ENCODE measurements around the gene C22orf39.

C22orf39 gene

DNA sequence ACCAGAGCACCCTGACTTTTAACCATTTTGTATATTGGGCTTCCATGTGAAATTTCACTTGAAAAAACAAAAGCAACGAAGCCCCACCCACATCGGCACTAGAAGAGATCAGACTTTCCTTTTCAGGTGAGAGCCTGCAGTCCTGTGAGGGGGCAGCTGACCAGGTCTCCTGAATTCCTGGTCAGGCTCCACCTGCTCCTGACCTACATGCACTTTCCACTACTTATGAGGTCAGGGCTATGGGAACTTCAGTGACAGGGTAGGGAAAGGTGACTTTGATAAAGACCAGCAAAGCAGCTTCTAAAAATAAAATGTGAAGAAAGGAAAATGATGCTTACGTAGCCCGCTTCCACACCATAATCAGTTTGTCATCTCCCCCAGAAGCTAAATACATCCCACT, 40.7 kb downstream of the C22orf39 start:
- intact Hi-C loops (cut with DNase I) = no loop called here
- no peak for DNase-seq

- no peak for DNase-seq
- intact Hi-C loops (cut with DNase I) = no loop called here
Measured at GRCh38 chr22:19406281-19406811, 41.2 kb downstream of the C22orf39 start.

DNA sequence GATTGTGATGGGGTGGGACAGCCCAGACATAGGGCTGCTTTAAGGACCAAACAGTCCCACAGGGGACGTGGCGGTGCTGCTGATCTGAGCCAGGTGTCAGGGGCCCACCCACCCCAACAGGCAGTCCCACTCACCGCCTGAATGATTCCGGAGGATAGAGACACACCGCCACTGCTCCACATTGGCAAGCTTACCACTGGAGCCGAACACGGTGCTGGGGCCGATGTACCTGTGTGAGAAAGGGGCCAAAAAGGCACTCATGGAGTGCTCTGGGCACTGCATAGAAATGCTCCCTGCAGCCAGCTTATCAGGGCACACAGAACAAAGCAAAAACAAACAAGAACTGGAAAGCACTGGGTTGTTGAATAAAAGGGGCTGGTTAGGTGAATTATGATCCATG, 41.9 kb downstream of the C22orf39 start:
- DNase-seq = peak in 1 of 10 donors; percentile 52
- intact Hi-C loops (cut with DNase I) = no loop called here

- intact Hi-C loops (cut with DNase I) = no loop called here
- DNase-seq = no peak
Measured at GRCh38 chr22:19405133-19405532, 42.4 kb downstream of the C22orf39 start.

DNA sequence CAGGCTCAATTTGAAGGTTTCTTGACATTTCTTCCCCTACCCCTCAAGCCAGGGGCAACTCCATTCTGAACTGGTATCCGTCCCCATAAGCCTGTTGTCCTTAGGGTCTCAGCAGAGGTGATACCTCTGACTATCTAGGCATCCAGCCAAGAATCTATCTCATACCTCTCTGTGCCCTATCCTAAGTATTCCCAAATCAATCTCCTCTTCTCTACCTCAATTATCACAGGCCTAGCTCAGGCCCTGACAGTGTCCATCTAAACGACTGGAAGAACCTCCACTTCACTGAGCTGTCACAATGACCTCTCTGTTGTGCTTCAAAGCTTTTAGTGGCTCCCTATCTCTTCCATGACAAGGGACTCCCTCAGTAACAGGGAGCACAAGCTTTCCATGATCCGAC, 42.8 kb downstream of the C22orf39 start:
- no peak for DNase-seq
- intact Hi-C loops (cut with DNase I) = no loop called here

GRCh38 chr22:19402642-19403191, 44.8 kb downstream of the C22orf39 start:
- no peak for DNase-seq
- intact Hi-C loops (cut with DNase I) = no loop called here

- intact Hi-C loops (cut with DNase I) = no loop called here
Measured at GRCh38 chr22:19401483-19401882, 46.0 kb downstream of the C22orf39 start.

DNA sequence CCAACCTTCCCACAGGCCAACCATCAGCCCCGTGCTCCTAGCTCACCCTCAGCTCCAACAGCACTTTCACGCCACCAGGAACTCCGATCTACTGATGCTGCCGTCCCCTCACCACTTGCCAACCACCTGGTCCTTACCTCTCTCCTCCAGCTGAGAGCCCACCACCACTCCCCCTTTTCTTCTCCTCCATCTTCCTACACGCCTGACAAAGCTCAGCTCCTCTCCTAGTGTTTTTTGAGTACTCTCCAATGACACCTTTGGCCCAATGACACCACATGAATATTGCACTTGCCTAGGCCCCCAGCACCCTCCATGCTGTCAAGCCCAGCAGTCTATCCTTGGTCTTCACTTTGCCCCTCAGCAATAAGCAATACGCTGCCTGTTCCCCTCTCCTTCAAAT, 46.6 kb downstream of the C22orf39 start:
- peak in 1 of 10 donors; percentile 37 for DNase-seq
- intact Hi-C loops (cut with DNase I) = no loop called here

More at GRCh38 chr22:19401483-19401882, 46.0 kb downstream of the C22orf39 start:
- DNase-seq = no peak

GRCh38 chr22:19398652-19399051, 48.9 kb downstream of the C22orf39 start:
- no peak for DNase-seq
- intact Hi-C loops (cut with DNase I) = no loop called here

- DNase-seq = no peak
Measured at GRCh38 chr22:19398206-19398605, 49.3 kb downstream of the C22orf39 start.

GRCh38 chr22:19397734-19398104, 49.8 kb downstream of the C22orf39 start:
- DNase-seq = no peak
- intact Hi-C loops (cut with DNase I) = no loop called here

More at GRCh38 chr22:19398206-19398605, 49.3 kb downstream of the C22orf39 start:
- intact Hi-C loops (cut with DNase I) = no loop called here

GRCh38 chr22:19396934-19397733, 50.4 kb downstream of the C22orf39 start:
- no peak for DNase-seq
- intact Hi-C loops (cut with DNase I) = no loop called here

DNA sequence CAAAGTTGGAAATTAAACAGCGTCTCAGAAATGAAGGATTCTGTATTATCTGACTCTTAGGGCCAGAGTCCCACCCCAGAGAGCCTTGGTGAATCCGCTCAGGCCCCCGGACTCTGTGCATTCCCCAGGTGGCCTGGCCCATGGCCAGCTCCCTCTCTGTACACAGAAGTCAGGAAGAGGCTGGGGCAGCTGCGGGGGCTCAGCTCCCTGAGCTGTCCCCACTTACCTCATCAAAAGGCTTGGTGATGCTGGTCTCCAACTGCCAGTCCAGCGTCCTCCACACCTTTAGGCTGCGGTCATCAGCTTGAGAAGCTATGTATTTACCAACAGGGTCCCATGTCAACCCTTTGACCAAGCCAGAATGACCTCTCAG, 51.0 kb downstream of the C22orf39 start:
- intact Hi-C loops (cut with DNase I) = no loop called here
- no peak for DNase-seq

GRCh38 chr22:19395276-19395675, 52.2 kb downstream of the C22orf39 start:
- intact Hi-C loops (cut with DNase I) = no loop called here
- no peak for DNase-seq

- DNase-seq = no peak
- intact Hi-C loops (cut with DNase I) = no loop called here
Measured at GRCh38 chr22:19394274-19395050, 53.0 kb downstream of the C22orf39 start.

DNA sequence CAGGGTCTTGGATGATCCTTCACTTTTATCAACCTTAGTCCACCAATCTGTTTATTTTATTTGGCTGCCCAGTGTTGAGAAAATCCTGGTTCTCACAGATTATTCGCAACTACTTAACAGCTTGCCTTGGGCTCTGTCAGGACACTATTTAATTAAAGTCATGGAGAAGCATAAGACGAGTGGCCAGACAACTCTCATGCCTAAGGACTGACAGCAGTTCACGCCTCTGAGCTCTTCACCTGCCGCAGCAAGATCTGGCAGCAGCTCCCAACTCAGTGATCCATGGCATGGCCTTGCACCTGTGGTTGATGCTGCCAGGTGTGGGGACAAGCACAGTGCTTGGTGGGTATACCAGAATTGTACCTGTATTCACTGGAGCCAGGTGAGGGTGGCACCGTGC, 53.8 kb downstream of the C22orf39 start:
- intact Hi-C loops (cut with DNase I) = no loop called here
- no peak for DNase-seq
